HG03108 (cell line): ENCODE measurements around the gene MGLL.

ENCODE experiments used
- ATAC-seq: cut with Tn5 transposase; IDR thresholded peaks from one replicate; pipeline ENCODE4 v1.9.1; 2021; ENCODE audit warnings: moderate library complexity; ENCODE audit not compliant: unreplicated experiment

Gene MGLL

DNA sequence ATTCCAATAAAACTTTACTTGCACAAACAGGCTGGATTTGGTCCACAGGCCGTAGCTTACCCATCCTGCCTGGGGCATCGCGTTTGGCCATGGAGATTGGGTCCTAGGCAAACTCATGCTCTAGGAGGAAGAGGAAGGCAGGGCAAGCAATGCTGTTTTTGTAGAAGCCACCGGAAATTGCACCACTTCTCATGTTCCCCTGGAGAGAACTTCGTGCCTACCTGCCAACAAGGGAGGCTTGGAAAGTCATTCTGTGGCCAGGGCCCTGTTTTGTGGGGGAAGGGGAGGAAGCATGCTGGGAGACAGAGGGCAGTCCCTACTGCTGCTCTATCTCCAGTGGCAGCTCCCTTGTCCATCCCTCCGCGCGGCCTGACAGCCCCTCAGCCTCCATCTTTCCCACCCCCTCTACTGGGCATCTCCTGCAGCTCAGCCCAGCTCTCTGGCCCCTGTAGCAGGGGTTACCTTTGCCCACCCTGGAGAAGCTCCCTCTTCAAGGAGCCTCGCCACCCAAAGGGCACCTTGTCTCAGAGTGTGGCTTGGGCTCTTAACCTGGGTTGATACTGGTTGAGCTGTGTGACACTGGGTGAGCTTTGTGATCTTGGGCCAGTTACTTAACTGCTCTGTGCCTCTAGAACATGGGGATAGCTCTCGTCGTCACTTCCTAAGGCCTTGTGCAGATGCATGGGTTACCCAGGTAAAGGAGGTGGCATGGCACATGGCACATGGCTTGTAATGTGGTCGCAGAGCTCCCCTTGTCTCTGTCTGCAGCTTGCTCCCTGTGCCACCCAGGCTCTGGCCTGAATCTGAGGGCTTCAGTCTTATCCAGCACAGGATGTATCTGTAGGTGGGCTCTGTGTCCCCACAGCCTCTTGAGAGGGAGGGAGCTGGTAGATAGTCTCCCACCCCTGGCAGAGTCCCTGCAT, 143.4 kb downstream of the MGLL start:
- no peak for ATAC-seq

DNA sequence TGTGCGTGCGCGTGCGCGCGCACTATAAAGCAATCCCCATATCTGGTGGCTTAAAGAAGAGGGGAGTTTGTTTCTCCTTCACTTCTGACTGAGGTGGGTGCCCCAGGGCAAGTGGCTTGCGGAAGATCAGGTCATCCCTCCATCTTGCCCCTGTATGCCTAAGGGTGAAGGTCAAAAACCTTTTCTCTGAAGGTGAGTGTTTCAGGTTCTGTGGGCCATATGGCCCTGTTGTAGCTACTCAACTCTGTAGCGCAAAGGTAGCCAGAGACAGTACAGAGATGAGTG, 144.1 kb downstream of the MGLL start:
- ATAC-seq = no peak

DNA sequence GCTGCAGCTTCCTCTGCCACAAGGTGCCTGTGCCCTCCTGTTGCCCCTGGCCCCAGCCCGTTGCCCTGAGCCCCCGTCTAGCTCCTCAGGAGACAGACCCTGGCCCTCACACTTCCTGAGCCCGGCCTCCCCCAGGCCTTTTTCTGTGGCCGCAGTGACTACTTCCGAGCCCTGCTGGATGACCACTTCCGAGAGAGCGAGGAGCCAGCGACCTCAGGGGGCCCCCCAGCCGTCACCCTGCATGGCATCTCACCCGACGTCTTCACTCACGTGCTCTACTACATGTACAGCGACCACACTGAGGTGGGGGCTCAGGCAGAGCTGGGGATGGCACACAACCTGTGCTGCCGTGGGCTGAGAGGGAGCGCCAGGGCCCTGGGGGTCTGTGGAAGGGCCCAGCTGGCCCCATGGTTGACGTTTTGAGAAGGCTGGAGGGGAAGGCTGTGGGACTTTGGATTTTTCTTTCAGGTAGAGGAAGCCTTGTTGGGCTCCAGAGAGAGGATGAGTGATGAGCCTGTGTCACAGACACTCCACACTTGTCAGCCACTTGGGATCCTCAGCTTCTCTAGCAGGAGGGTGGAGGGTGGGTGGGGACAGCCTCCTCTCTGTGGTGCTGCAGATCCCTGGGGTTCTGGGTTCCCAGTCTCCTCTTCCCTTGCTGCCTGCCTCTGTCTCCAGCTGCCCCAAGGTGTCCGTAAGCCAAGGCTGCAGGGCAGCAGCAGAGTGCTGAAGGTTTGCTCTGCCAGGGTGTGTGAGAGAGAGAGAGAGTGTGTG, 144.6 kb downstream of the MGLL start:
- no peak for ATAC-seq

DNA sequence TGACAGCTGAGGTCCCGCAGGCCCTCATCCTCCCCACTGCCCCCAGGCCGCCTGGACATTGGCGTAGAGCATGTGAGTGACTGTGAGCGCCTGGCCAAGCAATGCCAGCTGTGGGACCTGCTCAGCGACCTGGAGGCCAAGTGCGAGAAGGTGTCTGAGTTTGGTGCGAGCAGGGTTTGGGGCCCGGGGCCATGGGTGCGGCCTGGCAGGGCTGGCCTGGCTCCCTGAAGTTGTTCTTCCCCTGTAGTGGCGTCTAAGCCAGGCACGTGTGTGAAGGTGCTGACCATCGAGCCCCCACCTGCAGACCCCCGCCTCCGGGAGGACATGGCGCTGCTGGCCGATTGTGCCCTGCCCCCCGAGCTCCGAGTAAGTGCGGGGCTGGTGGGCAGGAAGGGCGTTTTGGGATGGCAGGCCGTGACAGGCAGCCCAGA, 145.4 kb downstream of the MGLL start:
- no peak for ATAC-seq

DNA sequence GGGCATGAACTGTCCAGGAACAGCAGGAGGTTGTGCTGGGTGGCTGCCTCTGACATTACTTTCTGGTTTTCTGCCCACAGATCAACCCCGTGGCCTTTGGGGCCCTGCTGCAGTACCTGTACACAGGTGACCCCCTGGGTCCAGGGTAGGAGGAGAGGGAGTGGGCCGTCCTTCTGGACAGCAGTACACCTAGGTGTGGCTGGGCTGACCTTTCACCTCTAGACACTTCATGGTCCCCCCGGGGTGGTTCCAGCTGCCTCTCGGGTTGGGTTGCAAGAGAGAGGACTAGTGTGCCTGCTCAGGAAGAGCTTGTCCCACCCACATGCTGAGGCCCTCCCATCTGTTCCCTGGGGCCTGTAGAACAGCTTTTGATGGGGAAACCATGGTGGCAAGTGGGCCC, 145.9 kb downstream of the MGLL start:
- no peak for ATAC-seq

DNA sequence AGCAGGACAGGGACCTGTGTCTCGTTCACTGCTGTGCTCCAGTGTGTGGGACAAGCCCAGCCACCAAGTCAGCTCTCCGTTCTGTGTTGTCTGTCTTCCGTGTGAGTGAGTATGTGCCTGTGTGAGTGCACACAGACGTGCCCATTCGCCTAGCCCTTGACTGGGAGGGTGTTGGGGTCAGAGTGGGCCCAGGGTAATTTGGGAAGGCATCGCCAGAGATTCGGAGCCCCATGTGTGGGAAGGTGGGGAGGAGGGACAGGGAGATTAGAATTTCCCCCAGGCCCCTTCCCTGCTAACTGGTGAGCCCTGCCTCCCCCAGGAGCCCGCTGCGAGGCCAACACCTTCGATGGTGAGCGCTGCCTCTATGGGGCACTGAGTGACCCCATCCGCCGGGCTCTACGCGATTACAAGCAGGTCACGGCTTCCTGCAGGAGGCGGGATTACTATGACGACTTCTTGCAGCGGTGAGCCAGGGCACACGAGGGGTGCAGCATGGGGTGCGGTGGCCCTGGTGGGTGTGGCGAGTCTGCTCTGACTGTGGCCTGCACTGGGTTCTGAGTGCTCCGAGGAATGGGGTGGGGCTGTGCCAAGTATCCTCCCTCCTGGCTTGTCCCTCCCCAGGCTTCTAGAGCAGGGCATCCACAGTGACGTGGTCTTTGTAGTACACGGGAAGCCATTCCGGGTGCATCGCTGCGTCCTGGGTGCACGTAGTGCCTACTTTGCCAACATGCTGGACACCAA, 146.5 kb downstream of the MGLL start:
- no peak for ATAC-seq

DNA sequence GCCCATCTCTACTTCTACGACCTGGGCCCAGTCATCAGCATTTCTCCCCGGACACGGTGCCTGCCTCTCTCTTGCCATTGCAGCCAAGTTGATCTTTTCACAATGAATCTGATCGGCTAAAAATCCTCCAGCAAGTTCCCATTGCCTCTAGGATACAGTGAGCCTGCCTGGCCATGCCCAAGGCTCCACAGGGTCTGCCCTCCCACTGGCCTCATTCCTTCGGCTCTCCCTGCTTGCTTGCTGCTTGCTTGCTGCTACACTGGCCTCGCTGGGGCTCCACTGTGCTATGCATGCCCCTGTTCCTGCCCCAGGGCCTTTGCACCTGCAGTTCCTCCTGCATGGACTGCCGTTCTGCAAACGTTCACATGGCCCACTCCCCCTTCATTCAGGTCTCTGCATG, 147.5 kb downstream of the MGLL start:
- no peak for ATAC-seq

DNA sequence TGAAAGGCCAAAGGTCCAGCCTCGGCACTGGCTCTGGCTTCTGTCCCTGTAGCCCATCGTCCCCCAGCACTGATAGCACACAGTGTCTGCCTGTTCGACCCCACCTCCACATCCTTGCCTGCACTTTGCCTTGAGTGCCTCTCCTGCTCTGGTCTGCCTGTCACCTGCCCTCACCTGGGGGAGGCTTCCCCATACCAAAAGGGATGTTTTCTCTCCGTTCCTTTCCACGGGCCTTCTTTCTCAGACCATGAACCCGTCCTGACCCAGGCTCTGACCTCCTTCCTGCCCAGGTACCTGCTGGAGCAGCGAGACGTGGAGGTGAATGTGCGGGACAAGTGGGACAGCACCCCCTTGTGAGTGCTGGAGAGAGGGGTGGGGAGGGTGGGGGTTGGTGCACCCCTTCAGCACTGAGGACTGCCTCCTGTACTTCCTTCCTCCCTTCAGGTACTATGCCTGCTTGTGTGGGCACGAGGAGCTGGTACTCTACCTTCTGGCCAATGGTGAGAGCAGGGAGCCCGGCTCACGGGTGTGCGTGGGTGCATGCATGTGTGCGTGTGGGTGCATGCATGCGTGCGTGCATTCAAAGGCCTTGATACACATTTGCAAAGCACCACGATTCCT, 148.1 kb downstream of the MGLL start:
- no peak for ATAC-seq

DNA sequence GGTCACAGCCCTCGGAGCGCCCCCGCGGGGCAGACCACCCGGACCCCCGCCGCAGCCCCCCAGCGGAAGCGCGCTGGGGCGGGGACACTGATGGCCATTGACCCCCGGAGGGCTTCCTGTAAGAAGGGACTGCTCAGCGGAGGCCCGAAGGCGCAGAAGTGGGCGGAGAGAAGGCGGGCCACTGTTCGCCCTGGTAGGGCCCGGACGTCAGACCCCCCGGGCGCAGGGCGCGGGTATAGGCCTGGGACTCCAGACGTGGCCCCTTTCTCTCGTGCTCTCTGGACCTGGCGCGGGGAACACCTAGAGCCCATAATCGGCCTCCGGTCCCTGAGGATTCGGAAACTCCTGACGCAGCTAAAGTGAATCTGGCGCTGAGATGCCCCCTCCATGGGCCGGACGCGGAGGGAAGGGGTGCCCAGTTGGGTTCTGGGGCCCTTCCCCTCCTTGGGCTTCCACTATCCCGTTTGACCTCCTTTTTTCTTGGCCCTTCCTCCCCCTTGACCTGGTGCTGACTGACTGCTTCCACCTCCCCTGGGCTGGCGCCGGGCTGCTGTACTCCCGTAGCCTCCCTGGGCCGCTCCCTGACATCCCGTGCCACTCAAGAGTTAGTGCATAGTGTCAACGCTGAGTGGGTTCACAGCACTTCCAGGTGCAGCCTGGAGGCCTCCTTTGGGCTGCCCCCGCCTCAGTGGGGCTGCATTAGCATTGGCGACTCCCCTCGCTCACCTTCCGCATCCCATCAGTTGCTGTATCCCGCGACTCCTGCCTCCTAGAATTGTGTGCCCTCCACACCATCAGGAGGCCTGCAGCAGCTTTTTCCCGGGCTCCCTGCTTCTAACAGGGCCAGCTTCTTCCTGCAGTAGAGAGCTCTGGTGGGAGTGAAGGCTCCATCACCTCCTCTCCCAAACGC, 148.9 kb downstream of the MGLL start:
- ATAC-seq = peak; percentile 28

DNA sequence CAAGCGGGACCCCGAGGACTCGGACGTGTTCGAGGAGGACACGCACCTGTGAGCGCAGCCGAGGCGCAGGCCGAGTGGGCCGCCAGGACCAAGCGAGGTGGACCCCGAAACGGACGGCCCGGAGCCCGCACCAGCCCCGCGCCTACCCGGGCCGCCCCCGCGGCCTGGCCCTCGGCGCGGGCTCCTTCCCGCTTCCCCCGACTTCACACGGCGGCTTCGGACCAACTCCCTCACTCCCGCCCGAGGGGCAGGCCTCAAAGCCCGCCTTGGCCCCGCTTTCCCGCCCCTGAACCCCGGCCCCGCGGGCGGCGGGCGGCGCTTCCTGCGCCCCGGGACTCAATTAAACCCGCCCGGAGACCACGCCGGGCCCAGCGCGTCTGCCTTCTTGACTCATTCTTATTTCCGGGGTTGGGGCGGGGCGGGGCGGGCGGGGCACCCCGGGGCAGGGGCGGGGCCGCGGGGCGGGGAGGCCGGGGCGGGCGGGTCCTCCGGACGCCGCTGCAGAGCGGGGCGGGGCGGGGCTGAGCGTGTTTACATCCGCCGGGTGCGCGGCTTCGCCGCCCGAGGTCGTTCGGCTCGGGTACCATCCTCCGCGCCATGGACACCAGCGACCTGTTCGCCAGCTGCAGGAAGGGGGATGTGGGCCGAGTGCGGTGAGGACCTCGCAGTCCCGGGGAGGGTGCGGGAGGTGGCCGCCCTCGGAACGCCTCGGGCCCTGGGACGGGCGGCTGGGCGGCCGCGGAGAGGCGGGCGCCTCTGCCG, 149.7 kb downstream of the MGLL start, which contains the start of gene ABTB1:
TSS of gene ABTB1 (plus strand) at position 524 of the 762 bp plus-strand sequence. CDS start at position 598, 74 bp downstream.
- ATAC-seq = peak; percentile 50

DNA sequence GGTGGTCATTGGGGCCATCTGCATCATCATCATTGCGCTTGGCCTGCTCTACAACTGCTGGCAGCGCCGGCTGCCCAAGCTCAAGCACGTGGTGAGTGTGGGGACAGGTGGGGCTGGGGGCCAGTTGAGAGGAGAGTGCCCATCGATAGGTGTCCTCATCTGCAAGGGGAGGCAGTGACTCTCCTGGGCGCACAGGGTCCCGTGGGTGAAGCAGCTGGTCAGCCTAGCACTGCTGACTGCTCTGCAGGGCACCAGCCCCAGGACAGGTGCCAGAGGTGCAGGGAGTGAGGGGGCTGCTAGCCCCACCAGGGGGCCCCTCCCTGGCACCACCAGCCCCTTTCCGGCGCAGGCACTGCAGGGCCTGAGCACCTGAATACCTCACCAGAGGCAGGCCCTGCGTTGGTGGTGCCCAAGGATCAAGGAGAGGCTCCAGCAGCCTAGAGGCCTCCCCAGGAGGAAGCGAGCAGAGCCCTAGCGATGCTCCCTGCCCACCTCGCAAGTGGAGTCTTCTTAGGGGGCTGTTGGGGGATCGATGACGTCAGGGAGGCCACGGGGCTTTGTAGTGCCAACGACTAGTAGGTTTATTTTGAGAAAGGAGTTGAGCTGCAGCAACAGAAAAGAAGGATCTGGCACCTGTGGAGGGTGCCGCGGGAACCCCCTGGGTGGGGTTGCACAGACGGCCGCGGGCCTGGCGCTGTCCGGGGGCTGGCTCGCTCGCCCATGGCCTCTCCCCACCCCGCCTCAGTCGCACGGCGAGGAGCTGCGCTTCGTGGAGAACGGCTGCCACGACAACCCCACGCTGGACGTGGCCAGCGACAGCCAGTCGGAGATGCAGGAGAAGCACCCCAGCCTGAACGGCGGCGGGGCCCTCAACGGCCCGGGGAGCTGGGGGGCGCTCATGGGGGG, 150.5 kb downstream of the MGLL start:
- peak; percentile 12 for ATAC-seq

DNA sequence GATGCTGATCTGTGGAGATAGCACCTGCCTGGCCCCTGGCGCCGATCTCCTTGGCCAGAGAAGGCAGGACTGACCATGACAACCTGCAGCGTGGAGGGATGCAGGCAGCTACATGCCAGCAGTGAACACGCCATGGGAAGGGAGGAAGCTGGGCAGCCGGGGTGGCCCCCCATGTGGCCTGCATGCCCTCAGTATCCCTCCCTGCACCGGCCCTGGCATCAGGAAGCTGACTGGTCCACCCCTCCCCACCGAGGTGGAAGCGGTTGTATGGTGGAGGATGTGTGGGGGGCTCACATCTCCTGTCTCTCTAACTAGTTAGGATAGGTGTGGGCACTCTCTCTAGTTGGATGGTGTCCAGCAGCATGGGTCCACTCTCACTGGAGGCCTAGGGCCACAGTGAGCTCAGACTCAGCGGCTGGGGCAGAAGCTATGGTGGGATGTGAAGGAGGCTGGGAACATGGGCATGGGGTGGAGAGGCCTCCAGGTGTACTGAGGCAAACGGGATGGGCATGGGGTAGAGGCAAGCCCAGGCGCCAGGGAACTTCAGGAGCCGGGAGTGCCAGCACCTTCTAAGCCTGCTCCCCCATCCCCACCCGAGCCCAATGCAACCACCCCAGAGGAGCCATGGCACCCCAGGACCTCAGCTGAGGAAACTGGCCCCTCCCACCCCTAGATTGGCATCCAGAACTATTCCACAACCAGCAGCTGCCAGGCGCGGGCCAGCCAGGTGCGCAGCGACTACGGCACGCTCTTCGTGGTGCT, 151.4 kb downstream of the MGLL start:
- ATAC-seq = no peak

DNA sequence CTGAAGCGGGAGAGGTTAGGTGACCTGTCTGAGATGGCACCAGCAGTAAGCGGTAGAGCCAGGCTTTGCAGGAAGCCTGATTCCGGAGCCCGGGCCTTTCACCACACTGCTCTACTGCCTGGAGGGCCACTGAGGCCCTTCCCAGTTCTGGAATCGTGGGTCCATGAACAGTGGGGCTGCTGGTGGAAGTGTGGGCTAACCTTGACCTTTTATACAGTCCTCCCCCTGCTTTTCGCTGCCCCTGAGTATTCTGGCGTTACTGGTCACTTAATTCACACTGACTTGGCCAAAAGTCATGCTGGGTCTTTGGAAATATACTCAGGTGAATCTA, 152.1 kb downstream of the MGLL start:
- ATAC-seq = no peak

DNA sequence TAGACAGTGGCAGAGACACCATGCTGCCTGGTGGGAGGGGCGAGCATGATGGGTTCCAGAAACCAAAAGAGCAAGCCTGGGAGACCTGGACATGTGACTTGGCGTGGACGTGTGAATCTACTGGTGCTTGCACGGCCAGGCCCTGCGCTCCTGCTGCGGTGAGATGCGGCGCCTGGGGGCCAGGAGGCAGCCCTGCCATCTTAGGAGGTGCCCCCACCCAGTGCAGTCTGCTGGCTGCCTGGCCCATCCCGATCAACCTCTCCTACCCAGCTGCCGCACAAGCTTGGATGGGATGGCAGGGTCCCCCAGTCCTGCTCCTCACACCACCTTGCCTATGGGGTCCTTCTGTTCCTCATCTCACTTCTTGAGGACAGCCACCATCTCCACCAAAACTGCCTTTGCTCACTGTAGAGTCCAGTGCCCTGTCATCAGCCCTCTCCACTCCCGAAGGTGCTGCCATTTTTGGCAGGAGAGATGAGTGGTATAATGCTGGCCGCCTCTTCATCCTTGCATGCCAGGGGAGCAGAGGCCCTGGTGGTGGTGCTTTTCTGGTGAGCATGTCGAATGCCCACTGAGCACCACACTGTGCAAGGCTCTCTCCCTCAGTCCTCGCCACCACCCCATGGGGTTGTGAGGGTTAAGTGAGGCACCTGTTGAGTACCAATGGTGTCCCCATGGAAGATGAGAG, 152.6 kb downstream of the MGLL start:
- ATAC-seq = no peak

DNA sequence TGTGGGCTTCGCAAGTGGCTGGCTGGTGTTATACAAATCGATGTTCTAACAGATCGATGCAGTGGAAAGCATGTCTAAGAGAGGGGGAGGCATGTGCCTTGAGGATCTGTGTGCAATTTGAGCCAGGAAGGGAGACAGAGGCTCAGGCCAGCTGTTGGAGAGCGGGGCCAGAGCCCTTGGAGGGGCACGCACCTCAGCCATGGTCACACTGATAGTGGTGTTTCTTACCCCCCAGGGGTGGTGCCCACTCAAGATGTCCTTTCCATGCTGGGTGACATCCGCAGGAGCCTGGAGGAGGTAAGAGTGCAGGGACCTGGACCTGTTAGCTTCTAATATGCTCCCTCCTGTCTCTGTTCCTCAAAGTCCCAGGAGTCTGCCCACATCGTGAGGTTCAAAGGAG, 153.4 kb downstream of the MGLL start:
- ATAC-seq = no peak

DNA sequence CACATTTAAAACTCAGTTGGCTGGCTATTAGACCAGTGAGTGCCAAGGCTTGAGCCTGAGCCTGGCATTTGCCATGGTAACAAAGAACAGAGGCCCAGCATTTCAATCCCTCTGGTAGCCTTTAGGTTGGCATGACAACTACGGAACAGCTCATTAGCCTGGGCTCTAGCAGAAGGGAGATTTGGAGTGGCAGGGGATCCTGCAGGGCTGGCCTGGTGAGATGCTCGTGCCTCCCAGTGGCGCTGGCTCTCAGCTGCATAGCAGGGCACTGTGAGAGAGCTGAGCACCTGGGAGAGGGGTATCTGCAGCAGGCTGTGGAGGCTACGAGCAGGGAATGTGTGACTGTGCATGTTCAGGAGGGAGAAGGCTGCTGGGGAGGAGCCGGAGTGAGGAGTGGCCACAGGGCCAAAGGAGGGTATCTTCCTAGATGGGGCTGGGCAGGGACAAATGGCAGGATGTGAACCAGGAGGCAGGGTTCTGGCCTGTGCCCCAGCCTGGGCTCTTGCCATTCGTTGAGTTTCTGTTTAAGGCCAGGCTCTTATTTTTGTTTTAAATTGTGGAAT, 155.1 kb downstream of the MGLL start:
- no peak for ATAC-seq

DNA sequence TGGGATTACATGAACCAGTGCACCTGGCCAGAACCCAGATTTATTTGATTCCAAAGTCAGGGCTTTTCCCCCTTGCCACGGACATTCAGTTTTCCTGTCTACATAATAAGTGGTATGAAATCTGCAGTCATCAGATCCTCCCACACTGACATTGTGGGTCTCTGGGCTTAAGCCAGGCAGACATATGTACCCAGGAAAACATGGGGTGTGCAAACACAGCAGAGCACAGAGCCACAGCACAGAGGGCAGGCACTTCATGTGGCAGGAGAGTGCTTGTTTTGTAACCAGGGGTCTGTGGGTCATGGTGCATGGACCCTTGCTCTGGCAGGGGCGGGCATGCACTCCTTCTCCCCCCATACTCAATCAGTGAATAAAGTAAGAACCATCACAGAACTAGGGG, 155.6 kb downstream of the MGLL start:
- no peak for ATAC-seq
